AG10803 (cell line): ENCODE data around the gene ABL1.

ENCODE experiments used
- DNase-seq: peaks from one replicate; pipeline ENCODE4 v3.0.0; 2010; ENCODE audit warnings: low read depth
- H3K4me3 ChIP-seq: 2 replicates; pipeline ENCODE4 v1.5.1; 2011; ENCODE audit warnings: mild to moderate bottlenecking, low read length, control low read depth
- TF ChIP-seq, protein P1 (sequence below): conservative IDR thresholded peaks from 2 replicates; pipeline ENCODE4 v1.5.1; 2011; ENCODE audit warnings: mild to moderate bottlenecking, low read length, control low read depth, inconsistent platforms

Gene ABL1

GRCh38 chr9:130830231-130830760 lies 4.8 kb upstream of the ABL1 start:
- TF ChIP-seq, protein P1, sequence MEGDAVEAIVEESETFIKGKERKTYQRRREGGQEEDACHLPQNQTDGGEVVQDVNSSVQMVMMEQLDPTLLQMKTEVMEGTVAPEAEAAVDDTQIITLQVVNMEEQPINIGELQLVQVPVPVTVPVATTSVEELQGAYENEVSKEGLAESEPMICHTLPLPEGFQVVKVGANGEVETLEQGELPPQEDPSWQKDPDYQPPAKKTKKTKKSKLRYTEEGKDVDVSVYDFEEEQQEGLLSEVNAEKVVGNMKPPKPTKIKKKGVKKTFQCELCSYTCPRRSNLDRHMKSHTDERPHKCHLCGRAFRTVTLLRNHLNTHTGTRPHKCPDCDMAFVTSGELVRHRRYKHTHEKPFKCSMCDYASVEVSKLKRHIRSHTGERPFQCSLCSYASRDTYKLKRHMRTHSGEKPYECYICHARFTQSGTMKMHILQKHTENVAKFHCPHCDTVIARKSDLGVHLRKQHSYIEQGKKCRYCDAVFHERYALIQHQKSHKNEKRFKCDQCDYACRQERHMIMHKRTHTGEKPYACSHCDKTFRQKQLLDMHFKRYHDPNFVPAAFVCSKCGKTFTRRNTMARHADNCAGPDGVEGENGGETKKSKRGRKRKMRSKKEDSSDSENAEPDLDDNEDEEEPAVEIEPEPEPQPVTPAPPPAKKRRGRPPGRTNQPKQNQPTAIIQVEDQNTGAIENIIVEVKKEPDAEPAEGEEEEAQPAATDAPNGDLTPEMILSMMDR = no peak
- no peak for DNase-seq
- H3K4me3 ChIP-seq = no peak overlapping the region

DNA sequence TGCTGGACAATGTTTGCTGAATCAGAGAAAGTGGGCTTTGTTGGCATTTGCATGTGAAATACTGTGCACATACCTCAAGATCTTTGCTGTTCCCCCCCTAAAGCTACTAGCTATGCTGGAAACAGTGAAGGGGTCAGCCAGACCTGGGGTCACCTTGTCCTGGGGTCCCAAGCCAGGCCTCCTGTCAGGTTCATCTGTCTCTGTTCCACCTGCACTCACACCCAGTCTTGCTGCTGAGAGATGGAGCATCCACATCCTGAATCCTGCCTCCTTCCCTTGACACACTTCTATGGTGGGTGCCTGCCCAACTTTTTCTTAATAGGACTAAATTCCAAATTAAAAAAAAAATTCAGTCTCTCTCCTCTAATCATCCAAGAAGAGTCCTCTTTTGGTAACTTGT lies 4.0 kb upstream of the ABL1 start:
- no peak overlapping the region for H3K4me3 ChIP-seq
- TF ChIP-seq, protein P1 = no peak
- no peak for DNase-seq

DNA sequence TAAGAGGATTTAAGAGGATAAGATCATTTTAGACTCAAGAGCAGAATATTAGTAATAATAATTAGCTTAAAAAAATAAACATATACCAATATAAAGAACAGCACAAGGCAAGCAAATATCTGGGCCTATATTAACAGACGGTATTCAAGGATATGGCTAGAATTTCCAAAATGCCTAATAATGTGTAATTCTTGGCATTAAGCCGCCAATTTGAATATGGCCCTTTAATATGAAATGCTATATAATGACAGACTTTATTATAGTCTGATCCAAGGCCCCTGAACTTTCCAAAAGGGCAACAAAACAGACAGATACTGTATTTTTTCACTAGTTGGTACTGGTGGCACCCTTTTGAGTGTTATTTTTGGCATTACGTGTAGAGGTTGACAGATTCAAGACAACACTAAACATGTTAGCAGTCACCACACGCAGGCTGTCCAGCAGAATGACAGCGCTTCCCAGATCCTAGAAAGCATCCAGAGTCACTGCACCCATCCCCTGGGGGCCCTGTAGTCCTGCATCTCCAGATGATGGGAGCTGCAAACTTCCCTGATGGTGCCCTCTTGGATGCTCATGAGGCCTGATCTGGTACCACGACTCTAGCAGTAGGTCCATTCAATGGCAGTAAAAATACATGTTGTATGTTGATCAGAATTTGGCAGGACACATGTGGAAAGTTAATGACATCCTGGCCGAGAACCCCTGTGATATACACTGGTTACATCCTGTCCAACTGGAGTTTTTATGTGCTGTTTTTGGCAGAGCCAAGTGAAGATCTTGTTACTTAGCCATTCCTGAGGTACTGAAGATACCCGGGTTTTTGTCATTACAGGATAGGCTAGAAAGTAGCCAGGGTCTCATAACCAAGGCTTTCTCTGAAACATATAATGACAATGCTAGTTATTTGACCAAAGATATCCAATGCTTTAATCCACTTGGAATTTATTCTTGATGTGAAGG lies 1.7 kb upstream of the ABL1 start:
- H3K4me3 ChIP-seq = no peak overlapping the region
- TF ChIP-seq, protein P1 = no peak
- DNase-seq = peak; percentile 43

- TF ChIP-seq, protein P1 = no peak
- H3K4me3 ChIP-seq = peak overlapping the region; percentile 84
- DNase-seq = peak; percentile 39
Observed at GRCh38 chr9:130835441-130836298, 616 bp downstream of the ABL1 start.

GRCh38 chr9:130837002-130837511 lies 2.0 kb downstream of the ABL1 start:
- H3K4me3 ChIP-seq = peak overlapping the region; percentile 84
- DNase-seq = peak; percentile 93
- TF ChIP-seq, protein P1 = no peak

GRCh38 chr9:130837643-130838042 lies 2.6 kb downstream of the ABL1 start:
- no peak for DNase-seq
- H3K4me3 ChIP-seq = peak overlapping the region; percentile 84
- TF ChIP-seq, protein P1 = no peak
